Epithelial cell of proximal tubule (primary cell): Measurements from ENCODE around the gene PDCD5. TPM values are rescaled to one million over a fixed set of nuclear protein-coding genes. Genes with fewer than 3 reads are reported as not detected.

Source experiments
- DNase-seq: peaks from one replicate; pipeline ENCODE4 v3.0.0-alpha.2; 2011; ENCODE audit warnings: low read depth
- H3K4me3 ChIP-seq: 2 replicates; pipeline ENCODE4 v1.5.1; 2011; ENCODE audit warnings: low read depth, mild to moderate bottlenecking, low read length
- CTCF ChIP-seq: conservative IDR thresholded peaks from 2 replicates; pipeline ENCODE4 v1.5.1; 2012; ENCODE audit warnings: low read depth, mild to moderate bottlenecking, low read length
- total RNA-seq: library from RNA; depleted of rRNA; stranded (reverse); fragments of >200 nt; gene quantifications from 2 replicates; pipeline ENCODE4 v1.2.3, GENCODE V29; 2015

PDCD5 gene
- total RNA-seq, 1 donor from 2014 or later: 315 TPM

GRCh38 chr19:32630338-32630737 is 49.3 kb downstream of the PDCD5 start:
- no peak overlapping the region for H3K4me3 ChIP-seq
- DNase-seq: no peak
- no peak for TF ChIP-seq CTCF

GRCh38 chr19:32631381-32631780 is 50.4 kb downstream of the PDCD5 start:
- no peak for TF ChIP-seq CTCF
- H3K4me3 ChIP-seq: no peak overlapping the region
- no peak for DNase-seq

Other genes with a start within 250 kb of the PDCD5 start
- gene ZNF507, start 235.6 kb upstream of the PDCD5 start, total RNA-seq: 5.1 and 7.6 TPM in 2 replicates
- gene DPY19L3, start 175.4 kb upstream of the PDCD5 start, total RNA-seq: 13.8 and 14.0 TPM in 2 replicates
- 18.2 and 24.0 TPM in 2 replicates for gene ANKRD27, start 94.0 kb downstream of the PDCD5 start, total RNA-seq
- 0.12 TPM in 1 of 2 replicates, not detected in the other for gene RGS9BP, start 94.7 kb downstream of the PDCD5 start, total RNA-seq
- 7.7 and 14.4 TPM in 2 replicates for gene NUDT19, start 110.6 kb downstream of the PDCD5 start, total RNA-seq
- 0.29 TPM in 1 of 2 replicates, not detected in the other for gene TDRD12, start 138.6 kb downstream of the PDCD5 start, total RNA-seq